Hindlimb muscle (tissue), 1 donor: ENCODE data around the gene SNED1. TPM values are rescaled to one million over a fixed set of nuclear protein-coding genes. Genes with fewer than 3 reads are reported as not detected.

ENCODE experiments used
- DNase-seq: peaks from one replicate; pipeline ENCODE4 v3.0.0-alpha.2; 2013
- polyA plus RNA-seq: library from polyadenylated mRNA; unstranded; fragments of 120-200 nt; gene quantifications from one replicate; pipeline ENCODE4 v1.2.1, GENCODE V29; 2013; ENCODE audit not compliant: insufficient read length

SNED1 gene
- polyA plus RNA-seq, 1 donor = 5.1 TPM

- no peak for DNase-seq
Measured at GRCh38 chr2:241030883-241031282, 32.5 kb downstream of the SNED1 start.

- DNase-seq = no peak
Measured at GRCh38 chr2:241031436-241032165, 33.2 kb downstream of the SNED1 start.

GRCh38 chr2:241033336-241033987 is 35.0 kb downstream of the SNED1 start:
- DNase-seq = no peak

GRCh38 chr2:241033994-241034393 is 35.6 kb downstream of the SNED1 start:
- DNase-seq = no peak

GRCh38 chr2:241034490-241035141 is 36.2 kb downstream of the SNED1 start:
- no peak for DNase-seq

- no peak for DNase-seq
Measured at GRCh38 chr2:241035142-241035817, 36.9 kb downstream of the SNED1 start.

- DNase-seq = no peak
Measured at GRCh38 chr2:241035818-241036396, 37.5 kb downstream of the SNED1 start.

GRCh38 chr2:241036397-241036963 is 38.1 kb downstream of the SNED1 start:
- DNase-seq = no peak

GRCh38 chr2:241036964-241037421 is 38.6 kb downstream of the SNED1 start:
- DNase-seq = no peak

GRCh38 chr2:241037498-241037897 is 39.1 kb downstream of the SNED1 start:
- no peak for DNase-seq

GRCh38 chr2:241038374-241039180 is 40.2 kb downstream of the SNED1 start:
- DNase-seq = no peak

- DNase-seq = no peak
Measured at GRCh38 chr2:241039416-241039815, 41.0 kb downstream of the SNED1 start.

GRCh38 chr2:241040081-241040803 is 41.8 kb downstream of the SNED1 start:
- DNase-seq = no peak

- DNase-seq = no peak
Measured at GRCh38 chr2:241041589-241042158, 43.3 kb downstream of the SNED1 start.

GRCh38 chr2:241043581-241043980 is 45.2 kb downstream of the SNED1 start:
- no peak for DNase-seq

GRCh38 chr2:241047253-241048010 is 49.0 kb downstream of the SNED1 start:
- DNase-seq = no peak

- no peak for DNase-seq
Measured at GRCh38 chr2:241048149-241048948, 49.9 kb downstream of the SNED1 start.

- no peak for DNase-seq
Measured at GRCh38 chr2:241048949-241049343, 50.5 kb downstream of the SNED1 start.
